ENCODE data around the gene KEAP1.

GRCh38 chr19:10503002-10503789 lies at the start of gene KEAP1:
- no peak for TF ChIP-seq CTCF (IDR thresholded peaks at IDR 0.05)
- no peak for TF ChIP-seq POLR2A (IDR thresholded peaks at IDR 0.05)

Data from thyroid gland (tissue), 4 donors.